ENCODE results near the gene AP2B1.

Gene AP2B1

GRCh38 chr17:35665662-35666061 lies 78.5 kb downstream of the AP2B1 start:
- Histone ChIP-seq H3K36me3 (ENCODE audit: insufficient read depth, low read length) (peaks cover 51% of the 10 kb centered on the region), H3K4me1 (ENCODE audit: insufficient read depth, low read length) (no peaks in the 10 kb centered on the region), H2AFZ (ENCODE audit: low read depth, low read length) (no peak overlapping the region), H3K9me3 (ENCODE audit: low read length) (no peaks in the 10 kb centered on the region), H3K27me3 (ENCODE audit: insufficient read depth, low read length) (no peaks in the 10 kb centered on the region), H3K4me3 (ENCODE audit: low read length) (no peak overlapping the region)

GRCh38 chr17:35666070-35666469 lies 78.9 kb downstream of the AP2B1 start:
- H3K27me3 ChIP-seq (ENCODE audit: insufficient read depth, low read length) = no peaks in the 10 kb centered on the region
- no peaks in the 10 kb centered on the region for H3K4me1 ChIP-seq (ENCODE audit: insufficient read depth, low read length)
- H3K4me3 ChIP-seq (ENCODE audit: low read length) = no peak overlapping the region
- peaks cover 53% of the 10 kb centered on the region for H3K36me3 ChIP-seq (ENCODE audit: insufficient read depth, low read length)
- no peaks in the 10 kb centered on the region for H3K9me3 ChIP-seq (ENCODE audit: low read length)
- no peak overlapping the region for H2AFZ ChIP-seq (ENCODE audit: low read depth, low read length)

- no peak overlapping the region for H2AFZ ChIP-seq (ENCODE audit: low read depth, low read length)
- no peaks in the 10 kb centered on the region for H3K9me3 ChIP-seq (ENCODE audit: low read length)
- no peaks in the 10 kb centered on the region for H3K27me3 ChIP-seq (ENCODE audit: insufficient read depth, low read length)
- H3K36me3 ChIP-seq (ENCODE audit: insufficient read depth, low read length) = peaks cover 61% of the 10 kb centered on the region
- H3K4me3 ChIP-seq (ENCODE audit: low read length) = no peak overlapping the region
- no peaks in the 10 kb centered on the region for H3K4me1 ChIP-seq (ENCODE audit: insufficient read depth, low read length)
Measured at GRCh38 chr17:35666967-35667532, 79.9 kb downstream of the AP2B1 start.

- peaks cover 60% of the 10 kb centered on the region for H3K36me3 ChIP-seq (ENCODE audit: insufficient read depth, low read length)
- no peaks in the 10 kb centered on the region for H3K9me3 ChIP-seq (ENCODE audit: low read length)
- H3K4me3 ChIP-seq (ENCODE audit: low read length) = no peak overlapping the region
- H3K27me3 ChIP-seq (ENCODE audit: insufficient read depth, low read length) = no peaks in the 10 kb centered on the region
- H3K4me1 ChIP-seq (ENCODE audit: insufficient read depth, low read length) = no peaks in the 10 kb centered on the region
- H2AFZ ChIP-seq (ENCODE audit: low read depth, low read length) = no peak overlapping the region
Measured at GRCh38 chr17:35668802-35669201, 81.7 kb downstream of the AP2B1 start.

GRCh38 chr17:35674552-35674951 lies 87.4 kb downstream of the AP2B1 start:
- H2AFZ ChIP-seq (ENCODE audit: low read depth, low read length) = no peak overlapping the region
- H3K4me1 ChIP-seq (ENCODE audit: insufficient read depth, low read length) = no peaks in the 10 kb centered on the region
- no peak overlapping the region for H3K4me3 ChIP-seq (ENCODE audit: low read length)
- no peaks in the 10 kb centered on the region for H3K9me3 ChIP-seq (ENCODE audit: low read length)
- no peaks in the 10 kb centered on the region for H3K27me3 ChIP-seq (ENCODE audit: insufficient read depth, low read length)
- peaks cover 62% of the 10 kb centered on the region for H3K36me3 ChIP-seq (ENCODE audit: insufficient read depth, low read length)

- no peak overlapping the region for H3K4me3 ChIP-seq (ENCODE audit: low read length)
- H2AFZ ChIP-seq (ENCODE audit: low read depth, low read length) = no peak overlapping the region
- H3K4me1 ChIP-seq (ENCODE audit: insufficient read depth, low read length) = no peaks in the 10 kb centered on the region
- no peaks in the 10 kb centered on the region for H3K27me3 ChIP-seq (ENCODE audit: insufficient read depth, low read length)
- H3K9me3 ChIP-seq (ENCODE audit: low read length) = no peaks in the 10 kb centered on the region
- H3K36me3 ChIP-seq (ENCODE audit: insufficient read depth, low read length) = peaks cover 54% of the 10 kb centered on the region
Measured at GRCh38 chr17:35676441-35676840, 89.3 kb downstream of the AP2B1 start.

GRCh38 chr17:35679007-35679682 lies 92.0 kb downstream of the AP2B1 start:
- Histone ChIP-seq H2AFZ (ENCODE audit: low read depth, low read length) (no peak overlapping the region), H3K36me3 (ENCODE audit: insufficient read depth, low read length) (peaks cover 56% of the 10 kb centered on the region), H3K4me3 (ENCODE audit: low read length) (no peak overlapping the region), H3K4me1 (ENCODE audit: insufficient read depth, low read length) (no peaks in the 10 kb centered on the region), H3K27me3 (ENCODE audit: insufficient read depth, low read length) (no peaks in the 10 kb centered on the region), H3K9me3 (ENCODE audit: low read length) (no peaks in the 10 kb centered on the region)

- H3K4me3 ChIP-seq (ENCODE audit: low read length) = no peak overlapping the region
- no peaks in the 10 kb centered on the region for H3K4me1 ChIP-seq (ENCODE audit: insufficient read depth, low read length)
- no peak overlapping the region for H2AFZ ChIP-seq (ENCODE audit: low read depth, low read length)
- peaks cover 2% of the 10 kb centered on the region for H3K9me3 ChIP-seq (ENCODE audit: low read length)
- H3K36me3 ChIP-seq (ENCODE audit: insufficient read depth, low read length) = peaks cover 67% of the 10 kb centered on the region
- H3K27me3 ChIP-seq (ENCODE audit: insufficient read depth, low read length) = no peaks in the 10 kb centered on the region
Measured at GRCh38 chr17:35683591-35683990, 96.5 kb downstream of the AP2B1 start.

- no peak overlapping the region for H3K4me3 ChIP-seq (ENCODE audit: low read length)
- no peaks in the 10 kb centered on the region for H3K4me1 ChIP-seq (ENCODE audit: insufficient read depth, low read length)
- H3K36me3 ChIP-seq (ENCODE audit: insufficient read depth, low read length) = peaks cover 72% of the 10 kb centered on the region
- H3K27me3 ChIP-seq (ENCODE audit: insufficient read depth, low read length) = no peaks in the 10 kb centered on the region
- no peak overlapping the region for H2AFZ ChIP-seq (ENCODE audit: low read depth, low read length)
- H3K9me3 ChIP-seq (ENCODE audit: low read length) = peaks cover 2% of the 10 kb centered on the region
Measured at GRCh38 chr17:35684055-35684802, 97.1 kb downstream of the AP2B1 start.

- no peaks in the 10 kb centered on the region for H3K4me1 ChIP-seq (ENCODE audit: insufficient read depth, low read length)
- H3K27me3 ChIP-seq (ENCODE audit: insufficient read depth, low read length) = no peaks in the 10 kb centered on the region
- H2AFZ ChIP-seq (ENCODE audit: low read depth, low read length) = no peak overlapping the region
- no peak overlapping the region for H3K4me3 ChIP-seq (ENCODE audit: low read length)
- no peaks in the 10 kb centered on the region for H3K9me3 ChIP-seq (ENCODE audit: low read length)
- peaks cover 73% of the 10 kb centered on the region for H3K36me3 ChIP-seq (ENCODE audit: insufficient read depth, low read length)
Measured at GRCh38 chr17:35692512-35693210, 105.5 kb downstream of the AP2B1 start.

GRCh38 chr17:35693662-35694061 lies 106.5 kb downstream of the AP2B1 start:
- Histone ChIP-seq H3K4me1 (ENCODE audit: insufficient read depth, low read length) (no peaks in the 10 kb centered on the region), H3K27me3 (ENCODE audit: insufficient read depth, low read length) (no peaks in the 10 kb centered on the region), H3K36me3 (ENCODE audit: insufficient read depth, low read length) (peaks cover 68% of the 10 kb centered on the region), H3K9me3 (ENCODE audit: low read length) (no peaks in the 10 kb centered on the region), H3K4me3 (ENCODE audit: low read length) (no peak overlapping the region), H2AFZ (ENCODE audit: low read depth, low read length) (no peak overlapping the region)

- H2AFZ ChIP-seq (ENCODE audit: low read depth, low read length) = no peak overlapping the region
- H3K4me1 ChIP-seq (ENCODE audit: insufficient read depth, low read length) = no peaks in the 10 kb centered on the region
- no peak overlapping the region for H3K4me3 ChIP-seq (ENCODE audit: low read length)
- H3K36me3 ChIP-seq (ENCODE audit: insufficient read depth, low read length) = peaks cover 68% of the 10 kb centered on the region
- no peaks in the 10 kb centered on the region for H3K27me3 ChIP-seq (ENCODE audit: insufficient read depth, low read length)
- no peaks in the 10 kb centered on the region for H3K9me3 ChIP-seq (ENCODE audit: low read length)
Measured at GRCh38 chr17:35694906-35695305, 107.8 kb downstream of the AP2B1 start.

- H3K4me1 ChIP-seq (ENCODE audit: insufficient read depth, low read length) = no peaks in the 10 kb centered on the region
- H3K36me3 ChIP-seq (ENCODE audit: insufficient read depth, low read length) = peaks cover 67% of the 10 kb centered on the region
- no peak overlapping the region for H2AFZ ChIP-seq (ENCODE audit: low read depth, low read length)
- no peak overlapping the region for H3K4me3 ChIP-seq (ENCODE audit: low read length)
- no peaks in the 10 kb centered on the region for H3K9me3 ChIP-seq (ENCODE audit: low read length)
- no peaks in the 10 kb centered on the region for H3K27me3 ChIP-seq (ENCODE audit: insufficient read depth, low read length)
Measured at GRCh38 chr17:35695613-35696012, 108.5 kb downstream of the AP2B1 start.
